Medulla oblongata (tissue), 1 donor: Measurements from ENCODE around the gene TRIM27.
"Not testable (repeated sequence)": the region's sequence is repeated elsewhere in the genome, so short reads cannot be mapped to it uniquely, and the experiment has no call there.

ENCODE experiments used
- DNase-seq: peaks from one replicate; pipeline ENCODE4 v3.0.0-alpha.2; 2015; ENCODE audit errors: extremely low spot score

The TRIM27 gene

GRCh38 chr6:28943223-28943556, 19.4 kb upstream of the TRIM27 start:
- no peak for DNase-seq

GRCh38 chr6:28941684-28942448, 18.1 kb upstream of the TRIM27 start:
- peak; percentile 89 for DNase-seq

- peak; percentile 93 for DNase-seq
Observed at GRCh38 chr6:28940858-28941683, 17.3 kb upstream of the TRIM27 start.

DNA sequence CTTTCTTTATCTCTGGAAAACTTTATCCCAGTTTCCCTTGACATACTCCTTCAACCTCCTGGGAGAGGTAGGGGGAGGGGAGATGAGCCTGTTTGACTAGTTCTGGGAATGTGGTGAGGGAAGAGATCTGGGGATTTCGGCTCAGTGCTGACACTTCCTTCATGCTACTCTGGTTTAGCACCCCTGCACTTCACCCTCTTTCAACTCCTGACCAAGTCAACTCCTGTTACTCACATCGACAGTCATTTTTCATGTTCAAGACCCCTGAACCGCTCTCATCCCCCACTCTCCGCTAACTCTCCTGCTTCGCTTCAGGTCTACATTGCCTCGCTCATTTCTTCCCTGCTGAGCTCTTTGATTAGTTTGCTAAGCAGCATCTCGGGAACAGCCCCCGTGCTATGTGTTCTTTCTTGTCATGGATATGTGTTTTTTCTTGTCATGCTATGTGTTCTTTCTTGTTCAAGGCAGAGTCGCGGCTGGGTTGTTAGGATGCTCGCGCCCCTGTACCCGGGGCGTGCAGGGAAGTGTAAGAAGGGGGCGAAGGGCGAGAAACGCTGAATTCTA, 16.6 kb upstream of the TRIM27 start:
- peak; percentile 68 for DNase-seq

GRCh38 chr6:28933069-28933468, 9.3 kb upstream of the TRIM27 start:
- no peak for DNase-seq

DNA sequence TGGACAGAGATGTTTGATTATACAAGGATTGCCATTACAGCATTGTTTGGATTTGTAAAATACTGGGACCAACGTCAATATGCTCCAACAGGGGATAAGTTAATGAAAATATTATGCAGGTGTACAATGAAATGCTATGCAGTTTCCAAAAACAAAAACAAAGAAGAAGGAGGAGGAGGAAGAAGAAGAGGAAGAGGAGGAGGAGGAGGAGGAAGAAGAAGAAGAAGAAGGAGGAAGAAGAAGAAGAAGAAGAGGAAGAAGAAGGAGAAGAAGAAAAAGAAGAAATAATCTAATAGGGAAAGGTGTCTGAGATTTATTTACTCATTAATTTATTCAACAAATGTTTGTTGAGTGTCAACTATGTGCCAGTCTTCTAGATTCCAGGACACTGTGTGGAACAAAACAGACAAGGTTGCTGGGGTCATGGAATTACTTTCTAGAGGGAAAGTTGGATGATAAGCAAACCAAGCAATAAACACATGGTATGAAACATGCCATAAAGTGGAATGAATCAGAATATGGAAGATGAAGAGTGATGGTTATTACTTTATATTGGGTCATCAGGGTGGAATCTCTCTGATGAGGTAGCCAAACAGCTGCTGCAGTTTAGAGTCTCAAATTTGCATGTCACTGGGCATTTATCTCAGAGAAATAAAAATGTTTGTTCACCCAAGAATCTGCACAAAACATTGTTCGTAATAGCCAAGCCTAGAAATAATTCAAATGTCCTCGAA, 6.3 kb upstream of the TRIM27 start:
- no peak for DNase-seq

GRCh38 chr6:28929339-28929738, 5.6 kb upstream of the TRIM27 start:
- DNase-seq, result not testable (repeated sequence)

GRCh38 chr6:28927846-28928245, 4.1 kb upstream of the TRIM27 start:
- no peak for DNase-seq

DNA sequence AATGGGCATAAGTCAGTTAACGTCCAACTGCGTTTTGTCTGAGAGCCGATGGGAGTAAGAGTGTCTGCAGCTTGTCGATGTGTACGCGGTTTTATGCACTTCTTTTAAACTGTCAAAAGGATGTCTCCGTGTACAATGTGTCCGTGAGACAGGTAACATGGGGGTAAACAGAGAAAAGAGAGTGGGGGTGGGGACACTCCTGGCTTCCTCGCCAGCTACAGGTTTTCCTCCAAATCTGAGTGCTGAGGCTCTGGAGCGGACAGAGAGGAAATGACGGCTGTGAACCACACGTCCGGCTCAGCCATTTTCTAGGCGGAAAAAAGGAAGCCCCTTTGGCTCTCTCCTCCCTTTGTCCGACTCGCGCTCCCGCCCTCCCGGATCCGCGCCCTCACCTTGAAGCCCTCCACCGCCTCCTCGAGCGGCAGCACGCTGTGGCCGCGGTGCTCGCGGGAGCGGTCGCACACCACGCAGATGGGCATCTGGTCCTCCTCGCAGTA, 916 bp downstream of the TRIM27 start:
- DNase-seq, result peak; percentile 46

GRCh38 chr6:28922004-28922820, 1.6 kb downstream of the TRIM27 start:
- DNase-seq, result no peak

DNA sequence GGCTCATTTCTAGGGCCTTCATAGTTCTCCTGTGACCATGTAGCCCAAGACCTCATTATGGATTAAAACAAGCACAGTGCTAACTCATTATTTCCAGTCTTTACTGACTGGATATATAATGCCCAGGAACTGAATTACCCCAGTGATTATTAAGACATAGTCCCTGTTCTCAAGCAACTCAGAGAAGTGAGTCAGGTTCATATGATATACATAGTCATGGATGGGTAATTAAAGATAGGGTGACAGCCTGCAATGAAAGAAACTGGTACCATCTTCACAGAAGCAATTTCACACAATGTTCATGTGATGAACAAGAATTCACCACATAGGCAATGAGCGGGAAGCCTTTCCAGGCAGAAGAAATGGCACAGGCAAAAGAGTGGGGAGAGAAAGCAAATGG, 3.5 kb downstream of the TRIM27 start:
- no peak for DNase-seq

GRCh38 chr6:28914941-28915340, 8.8 kb downstream of the TRIM27 start:
- no peak for DNase-seq

GRCh38 chr6:28910901-28911690, 12.7 kb downstream of the TRIM27 start:
- no peak for DNase-seq

GRCh38 chr6:28907394-28907793, 16.4 kb downstream of the TRIM27 start:
- no peak for DNase-seq

DNA sequence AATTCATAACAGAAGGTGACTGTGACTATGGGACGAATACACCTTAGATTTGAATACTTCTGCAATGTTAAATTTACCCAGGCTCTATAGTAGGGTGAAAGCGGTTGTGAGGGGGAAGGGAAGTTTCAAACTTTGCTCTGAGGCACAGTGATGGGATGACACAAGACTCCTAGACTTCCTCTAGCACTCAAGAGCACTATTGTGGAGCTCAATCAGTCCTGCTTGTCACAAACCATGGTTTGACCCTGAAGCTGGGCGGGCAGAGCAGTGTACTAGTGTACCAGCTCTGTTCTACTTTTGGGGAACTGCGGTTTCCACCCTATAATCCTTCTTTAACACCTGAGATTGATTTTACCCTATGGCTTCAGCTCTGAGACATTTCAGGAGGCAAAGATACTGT, 17.1 kb downstream of the TRIM27 start:
- DNase-seq, result no peak

DNA sequence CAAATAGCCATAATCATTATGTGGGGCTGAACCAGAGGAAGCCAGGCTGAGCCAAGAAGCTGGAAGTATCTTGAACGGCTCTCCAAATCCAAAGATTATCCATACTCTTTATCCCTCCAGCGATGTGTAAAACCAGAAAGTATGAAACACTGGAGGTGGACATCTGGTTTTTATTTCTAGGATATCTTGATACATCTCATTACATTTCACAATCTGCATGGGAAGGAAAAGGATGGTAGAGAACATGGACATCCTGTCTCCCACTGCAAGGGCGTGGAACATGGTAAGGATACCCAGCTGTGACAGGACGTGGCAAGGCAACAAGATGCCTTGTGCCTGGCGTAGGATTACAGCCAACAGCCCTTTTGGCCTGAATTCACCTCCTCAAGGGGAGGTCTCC, 20.1 kb downstream of the TRIM27 start:
- no peak for DNase-seq

- DNase-seq, result no peak
Observed at GRCh38 chr6:28901831-28902230, 22.0 kb downstream of the TRIM27 start.

GRCh38 chr6:28900577-28901256, 23.1 kb downstream of the TRIM27 start:
- no peak for DNase-seq

- DNase-seq, result no peak
Observed at GRCh38 chr6:28898710-28898965, 25.1 kb downstream of the TRIM27 start.

DNA sequence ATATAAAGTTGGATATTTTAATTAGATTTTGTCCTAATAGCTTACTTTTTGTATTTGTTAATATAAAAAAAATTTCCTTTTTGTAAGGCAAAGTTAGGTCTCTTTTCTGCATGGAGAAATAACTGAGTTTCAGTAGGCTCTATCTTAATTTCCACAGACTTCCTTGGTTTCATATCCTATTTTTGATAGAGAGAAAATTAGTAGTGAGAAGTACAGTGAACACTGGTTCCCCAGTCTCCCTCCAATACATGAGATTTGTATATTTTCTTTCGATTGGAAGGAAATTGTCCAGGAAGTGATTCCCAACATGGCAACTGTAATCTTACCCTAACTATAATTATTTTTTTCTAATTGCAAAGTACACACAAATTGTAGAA, 26.4 kb downstream of the TRIM27 start:
- peak; percentile 33 for DNase-seq
